ENCODE data around the gene RARRES1.

DNA sequence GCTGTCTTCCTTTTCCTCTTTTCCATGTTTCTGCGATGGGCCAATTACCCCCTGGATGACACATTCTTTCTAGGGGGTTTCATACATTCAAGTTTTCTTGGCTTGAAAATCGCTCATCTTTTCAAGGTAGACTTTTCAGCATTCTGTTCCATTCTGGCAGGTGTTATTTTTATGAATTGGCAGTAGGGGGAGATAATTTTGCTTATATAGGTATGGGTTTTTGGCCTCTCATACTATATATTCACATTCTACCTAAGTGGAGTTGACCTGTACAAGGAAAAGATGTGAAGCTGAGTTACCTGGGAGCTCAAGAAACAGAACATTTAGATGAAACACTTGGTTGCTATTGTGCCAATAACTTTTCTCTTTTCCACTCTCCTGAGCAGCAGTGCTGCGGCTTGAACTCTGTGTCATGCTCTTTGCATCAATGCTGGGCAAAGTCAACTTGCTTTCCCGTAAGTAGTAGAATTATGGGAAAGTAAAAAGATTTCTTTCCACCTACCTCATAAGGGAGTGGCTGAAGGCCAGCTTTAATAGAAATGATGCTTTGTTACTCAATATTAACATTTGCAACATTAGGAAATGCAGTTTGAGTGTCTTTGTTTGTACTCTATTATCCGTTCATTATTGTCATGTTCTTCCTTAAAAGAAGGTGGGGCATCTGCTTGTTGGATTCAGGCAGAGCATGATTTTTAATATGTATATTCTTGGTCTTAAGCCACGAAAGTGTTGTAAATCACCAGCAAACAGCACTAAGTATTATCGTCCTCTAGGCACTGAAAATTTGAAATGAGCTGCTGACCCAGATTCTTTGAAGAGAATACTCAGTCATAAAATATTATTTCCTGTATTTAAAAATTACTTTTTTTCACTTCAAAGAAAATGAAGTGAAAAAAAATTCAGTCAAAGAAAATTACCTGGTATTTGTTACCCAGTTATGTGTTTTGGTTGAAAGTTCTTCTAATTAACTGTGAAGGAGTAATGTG lies 41.9 kb upstream of the RARRES1 start:
- no peak for TF ChIP-seq POLR2A (IDR thresholded peaks at IDR 0.05)
- TF ChIP-seq, protein P1, sequence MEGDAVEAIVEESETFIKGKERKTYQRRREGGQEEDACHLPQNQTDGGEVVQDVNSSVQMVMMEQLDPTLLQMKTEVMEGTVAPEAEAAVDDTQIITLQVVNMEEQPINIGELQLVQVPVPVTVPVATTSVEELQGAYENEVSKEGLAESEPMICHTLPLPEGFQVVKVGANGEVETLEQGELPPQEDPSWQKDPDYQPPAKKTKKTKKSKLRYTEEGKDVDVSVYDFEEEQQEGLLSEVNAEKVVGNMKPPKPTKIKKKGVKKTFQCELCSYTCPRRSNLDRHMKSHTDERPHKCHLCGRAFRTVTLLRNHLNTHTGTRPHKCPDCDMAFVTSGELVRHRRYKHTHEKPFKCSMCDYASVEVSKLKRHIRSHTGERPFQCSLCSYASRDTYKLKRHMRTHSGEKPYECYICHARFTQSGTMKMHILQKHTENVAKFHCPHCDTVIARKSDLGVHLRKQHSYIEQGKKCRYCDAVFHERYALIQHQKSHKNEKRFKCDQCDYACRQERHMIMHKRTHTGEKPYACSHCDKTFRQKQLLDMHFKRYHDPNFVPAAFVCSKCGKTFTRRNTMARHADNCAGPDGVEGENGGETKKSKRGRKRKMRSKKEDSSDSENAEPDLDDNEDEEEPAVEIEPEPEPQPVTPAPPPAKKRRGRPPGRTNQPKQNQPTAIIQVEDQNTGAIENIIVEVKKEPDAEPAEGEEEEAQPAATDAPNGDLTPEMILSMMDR (IDR thresholded peaks at IDR 0.05): peak in 1 of 4 donors; percentile 6
